ENCODE data around the gene FBRSL1.

FBRSL1 gene

DNA sequence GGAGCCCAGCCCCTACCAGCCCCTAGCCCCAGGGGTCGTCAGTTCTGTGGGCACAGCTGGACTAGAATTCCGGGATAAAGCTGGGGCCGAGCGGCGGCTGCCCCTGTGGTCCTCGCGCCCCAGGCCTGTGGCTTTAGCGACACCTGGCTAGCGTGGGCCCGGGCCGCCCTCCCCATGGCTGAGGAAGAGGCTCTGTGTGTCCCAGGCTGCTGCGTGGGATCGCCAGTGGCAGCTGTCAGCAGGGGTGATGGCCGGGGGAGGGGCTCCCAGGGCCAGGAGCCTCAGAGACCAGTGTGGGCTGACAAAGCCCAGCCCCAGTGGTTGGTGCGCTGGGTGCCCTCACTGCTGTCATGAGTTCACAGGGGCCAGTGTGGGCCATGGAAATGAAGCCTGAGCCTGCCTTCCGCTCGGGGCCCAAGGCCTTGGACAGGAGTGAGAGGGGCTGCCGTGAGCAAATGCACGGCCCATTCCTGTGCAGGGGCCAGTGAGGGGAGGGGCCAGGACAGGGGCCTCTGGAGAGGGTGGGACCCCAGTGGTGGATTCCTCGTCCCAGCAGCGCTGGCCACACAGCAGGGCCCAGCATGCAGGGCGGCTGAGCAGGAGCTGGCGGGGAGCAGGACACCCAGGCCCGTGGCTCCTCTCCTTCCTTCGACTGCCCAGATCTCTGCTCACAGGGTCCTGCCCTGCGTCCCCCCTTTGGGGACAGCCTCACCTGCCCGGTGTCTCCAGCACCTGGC is 11.4 kb downstream of the FBRSL1 start:
- no peak for TF ChIP-seq CTCF (IDR thresholded peaks at IDR 0.05; ENCODE audit: low read depth, low read length, missing control alignments)
- DNase-seq (ENCODE audit: extremely low read depth, low read depth): no peak
- no peak overlapping the region for H3K4me3 ChIP-seq (replicated peaks; ENCODE audit: low read depth, low read length)

GRCh38 chr12:132502149-132502881 is 12.4 kb downstream of the FBRSL1 start:
- DNase-seq (ENCODE audit: extremely low read depth, low read depth): no peak
- no peak for TF ChIP-seq CTCF (IDR thresholded peaks at IDR 0.05; ENCODE audit: low read depth, low read length, missing control alignments)
- no peak overlapping the region for H3K4me3 ChIP-seq (replicated peaks; ENCODE audit: low read depth, low read length)

DNA sequence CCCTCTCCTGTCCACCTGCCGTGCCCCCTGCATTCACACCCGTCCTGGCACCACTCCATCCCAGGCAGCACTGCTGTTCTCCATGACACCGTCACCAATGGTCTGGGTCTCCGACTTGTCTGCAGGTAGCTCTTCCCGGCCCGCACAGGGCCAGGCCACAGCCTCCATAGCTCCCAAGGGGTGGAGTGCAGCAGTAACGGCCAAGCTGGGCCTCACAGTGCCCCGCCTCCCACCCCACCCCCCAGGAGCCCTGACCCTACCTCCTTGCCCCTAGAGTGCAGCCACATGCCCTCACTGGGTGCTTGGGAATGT is 12.9 kb downstream of the FBRSL1 start:
- H3K4me3 ChIP-seq (replicated peaks; ENCODE audit: low read depth, low read length): no peak overlapping the region
- DNase-seq (ENCODE audit: extremely low read depth, low read depth): no peak
- no peak for TF ChIP-seq CTCF (IDR thresholded peaks at IDR 0.05; ENCODE audit: low read depth, low read length, missing control alignments)

DNA sequence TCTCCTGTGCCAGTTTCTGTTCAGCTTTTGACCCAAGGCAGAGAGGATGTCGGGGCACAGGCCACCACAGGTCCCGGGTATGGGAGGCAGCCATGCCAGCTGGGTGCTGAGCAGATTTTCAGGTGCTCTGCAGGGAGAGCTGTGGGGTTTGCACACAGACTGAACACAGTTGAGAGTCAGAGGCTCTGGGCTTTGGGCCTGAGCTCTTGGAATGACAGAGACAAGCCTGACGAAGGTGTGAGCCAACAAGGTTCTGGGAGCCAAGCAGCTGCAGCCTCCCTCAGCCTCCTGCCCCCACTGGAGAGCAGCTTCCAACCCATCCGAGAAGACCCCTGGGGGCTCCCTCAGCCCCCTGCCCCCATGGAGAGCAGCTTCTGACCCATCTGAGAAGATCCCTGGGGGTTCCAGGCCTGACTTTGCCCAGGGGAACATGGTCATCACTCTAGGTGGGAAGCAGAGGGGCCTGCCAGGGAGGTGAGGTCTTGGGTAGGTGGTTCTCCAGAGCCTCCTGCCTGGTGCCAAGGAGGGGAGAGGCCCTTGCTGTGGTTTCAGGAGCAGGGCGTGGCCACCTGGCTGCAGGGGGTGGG is 13.8 kb downstream of the FBRSL1 start:
- TF ChIP-seq CTCF (IDR thresholded peaks at IDR 0.05; ENCODE audit: low read depth, low read length, missing control alignments): no peak
- no peak overlapping the region for H3K4me3 ChIP-seq (replicated peaks; ENCODE audit: low read depth, low read length)
- no peak for DNase-seq (ENCODE audit: extremely low read depth, low read depth)

DNA sequence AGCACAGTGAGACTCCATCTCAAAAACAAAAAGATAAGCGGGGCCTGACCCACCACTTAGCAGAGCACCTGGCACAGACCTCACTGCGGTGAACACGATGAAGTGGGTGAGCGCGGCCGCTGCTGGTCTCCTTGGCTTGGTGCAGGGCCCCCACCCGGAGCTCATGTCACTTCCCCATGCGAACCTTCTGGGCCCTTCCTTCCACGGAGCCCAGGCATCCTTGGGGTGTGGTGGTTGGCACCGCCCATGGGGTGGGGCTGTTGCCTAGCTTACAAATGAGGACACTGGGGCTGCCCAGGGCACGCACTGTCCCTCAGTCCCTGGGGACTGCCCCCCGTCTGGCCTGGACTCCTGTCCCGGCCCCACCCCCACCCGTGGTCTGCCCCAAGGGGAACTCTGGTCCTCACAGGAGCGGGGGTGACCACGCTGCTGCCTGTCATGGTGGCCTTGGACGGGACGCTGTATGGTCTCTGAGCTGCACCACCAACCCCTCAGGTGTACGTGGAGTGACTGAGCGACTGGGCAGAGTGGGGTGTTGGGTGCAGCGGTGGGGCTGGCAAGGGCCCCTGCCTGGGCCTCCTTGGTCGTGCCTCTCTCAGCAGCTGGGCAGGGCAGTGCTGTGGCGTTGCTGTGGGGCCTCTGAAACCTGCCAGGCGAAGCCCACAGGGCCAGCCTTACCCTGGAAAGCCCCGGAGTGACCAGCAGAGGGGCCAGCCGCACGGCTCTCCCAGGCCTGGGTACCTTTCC is 15.3 kb downstream of the FBRSL1 start:
- no peak for TF ChIP-seq CTCF (IDR thresholded peaks at IDR 0.05; ENCODE audit: low read depth, low read length, missing control alignments)
- no peak overlapping the region for H3K4me3 ChIP-seq (replicated peaks; ENCODE audit: low read depth, low read length)
- DNase-seq (ENCODE audit: extremely low read depth, low read depth): no peak

DNA sequence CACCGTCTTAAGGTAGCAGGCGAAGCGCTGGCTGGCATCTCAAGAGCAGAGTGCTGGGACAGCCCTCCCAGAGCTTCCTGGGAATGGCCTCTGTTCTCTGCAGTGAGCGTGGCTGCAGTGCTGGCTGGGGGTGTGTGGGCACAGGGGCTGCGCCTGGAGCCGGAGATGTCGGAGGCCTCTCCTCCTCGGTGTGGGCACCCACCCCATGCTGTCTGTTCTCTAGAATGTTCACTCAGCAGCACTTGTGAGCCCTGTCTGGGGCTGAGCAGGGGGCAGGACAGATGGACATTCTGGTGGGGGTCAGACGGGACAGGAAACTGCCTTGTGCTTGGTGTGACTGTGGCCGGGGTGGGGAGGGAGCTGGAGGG is 15.9 kb downstream of the FBRSL1 start:
- no peak for DNase-seq (ENCODE audit: extremely low read depth, low read depth)

More for the DNA sequence above, 15.9 kb downstream of the FBRSL1 start:
- H3K4me3 ChIP-seq (replicated peaks; ENCODE audit: low read depth, low read length): no peak overlapping the region
- no peak for TF ChIP-seq CTCF (IDR thresholded peaks at IDR 0.05; ENCODE audit: low read depth, low read length, missing control alignments)
